Stimulated activated naive CD4-positive, alpha-beta T cell treated with Interleukin-2 at 50 U/mL for 16 hours (primary cell): ENCODE data around the gene GPHA2.
A peak's percentile ranks its signal among the peaks of the same experiment; 100 is the strongest.

Experiments used
- DNase-seq: peaks from one replicate; lab custom pipeline; 2025; lab: John Stamatoyannopoulos, UW

GPHA2 gene

DNA sequence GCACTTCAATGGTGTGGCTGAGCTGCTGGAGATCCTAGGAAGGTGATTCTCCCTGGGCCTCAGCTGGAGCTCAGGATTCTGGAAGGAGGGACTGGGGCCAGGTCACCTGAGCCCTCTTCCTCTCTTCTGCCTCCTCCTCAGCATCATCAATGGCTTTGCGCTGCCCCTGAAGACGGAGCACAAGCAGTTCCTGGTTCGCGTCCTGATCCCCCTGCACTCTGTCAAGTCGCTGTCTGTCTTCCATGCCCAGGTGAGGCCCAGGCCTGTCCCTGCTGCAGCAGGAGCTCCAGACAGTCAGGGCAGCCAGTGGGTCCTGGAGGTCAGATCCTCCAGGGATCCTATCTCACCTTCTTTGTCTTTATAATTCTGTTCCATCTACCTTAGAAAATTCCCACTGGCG, 5.4 kb downstream of the GPHA2 start:
- DNase-seq = no peak

DNA sequence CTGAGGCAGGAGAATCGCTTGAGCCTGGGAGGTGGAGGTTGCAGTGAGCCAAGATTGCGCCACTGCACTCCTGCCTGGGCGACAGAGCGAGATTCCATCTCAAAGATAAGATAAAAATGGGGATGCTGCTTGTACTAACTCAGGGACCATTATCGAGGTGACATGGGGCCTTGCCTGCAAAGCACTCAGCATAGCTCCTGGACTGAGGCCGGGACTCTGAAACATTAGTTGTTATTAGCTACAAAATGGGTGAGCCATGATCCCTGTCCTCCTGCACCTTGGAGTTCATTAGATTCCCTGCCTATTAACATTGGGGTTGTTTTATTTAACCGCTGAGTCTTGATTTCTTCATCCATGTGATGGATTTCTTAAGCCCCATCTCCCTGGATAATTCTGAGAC, 6.1 kb downstream of the GPHA2 start:
- no peak for DNase-seq

DNA sequence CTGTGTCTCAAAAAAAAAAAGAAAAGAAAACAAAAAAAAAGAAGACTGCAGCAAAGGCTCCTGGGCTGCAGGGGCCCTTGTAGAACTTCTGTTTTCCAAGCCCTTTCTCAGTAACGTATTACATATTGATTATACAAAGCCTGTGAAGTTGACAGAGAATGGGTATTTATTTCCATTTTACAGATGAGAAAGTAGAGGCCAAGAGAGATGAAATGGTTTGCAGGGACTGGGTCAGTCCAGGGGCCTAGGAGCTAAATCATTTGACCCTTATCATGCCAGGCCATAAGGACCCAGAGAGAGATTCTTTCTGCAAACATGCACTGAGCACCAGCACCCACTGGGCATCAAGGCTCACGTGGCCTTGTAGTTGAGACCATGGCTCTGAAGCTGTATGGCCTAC, 6.7 kb downstream of the GPHA2 start:
- no peak for DNase-seq

DNA sequence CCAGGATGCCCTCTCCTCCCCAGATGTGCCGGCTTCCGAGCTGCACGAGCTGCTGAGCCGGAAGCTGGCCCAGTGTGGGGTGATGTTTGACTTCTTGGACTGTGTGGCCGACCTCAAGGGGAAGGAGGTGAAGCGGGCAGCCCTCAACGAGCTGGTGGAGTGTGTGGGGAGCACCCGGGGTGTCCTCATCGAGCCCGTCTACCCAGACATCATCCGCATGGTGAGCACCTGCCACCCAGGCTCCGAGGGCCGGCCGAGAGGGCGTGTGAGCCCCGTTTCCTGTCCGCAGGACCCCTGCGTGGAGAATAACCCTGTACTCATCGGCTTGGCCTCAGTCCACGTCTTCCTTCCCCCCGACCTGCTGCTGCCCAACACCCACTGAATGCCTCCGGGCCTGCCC, 9.0 kb downstream of the GPHA2 start:
- no peak for DNase-seq

DNA sequence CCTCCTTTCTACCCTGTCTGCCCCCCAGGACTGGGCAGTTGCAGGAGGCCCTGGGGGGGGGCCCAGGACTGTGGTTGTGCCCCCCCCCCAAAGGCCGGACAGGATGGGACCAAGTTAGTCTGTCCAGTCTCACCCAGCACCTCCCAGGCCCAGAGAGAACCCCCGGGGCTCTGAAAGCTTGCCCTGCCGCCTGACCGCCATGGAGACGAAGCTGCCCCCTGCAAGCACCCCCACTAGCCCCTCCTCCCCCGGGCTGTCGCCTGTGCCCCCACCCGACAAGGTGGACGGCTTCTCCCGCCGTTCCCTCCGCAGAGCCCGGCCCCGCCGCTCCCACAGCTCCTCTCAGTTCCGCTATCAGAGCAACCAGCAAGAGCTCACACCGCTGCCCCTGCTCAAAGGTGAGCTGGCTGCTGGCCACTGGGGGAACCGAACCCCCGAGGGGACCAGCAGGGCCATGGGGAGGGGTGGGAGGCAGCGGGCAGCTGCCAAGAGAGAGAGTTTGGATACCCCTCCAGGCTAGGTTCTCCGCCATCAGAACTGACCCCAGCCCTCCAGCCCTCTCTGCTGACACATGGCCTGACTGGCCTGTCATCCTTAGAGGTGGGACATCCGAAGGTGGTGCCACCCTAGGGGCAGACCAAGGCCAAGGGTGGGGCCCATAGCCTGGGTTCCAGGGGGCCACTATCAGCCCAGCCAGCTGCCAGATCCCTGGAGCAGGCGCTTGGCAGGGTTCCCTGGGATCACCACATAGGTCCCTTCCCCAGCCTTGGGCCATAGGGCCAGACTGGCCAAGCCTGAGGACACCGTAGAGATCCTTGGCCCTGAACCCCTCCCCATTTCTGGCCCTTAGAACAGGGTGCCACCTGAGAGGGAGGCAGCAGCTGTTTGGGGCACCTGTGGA, 9.9 kb downstream of the GPHA2 start:
- DNase-seq = no peak

DNA sequence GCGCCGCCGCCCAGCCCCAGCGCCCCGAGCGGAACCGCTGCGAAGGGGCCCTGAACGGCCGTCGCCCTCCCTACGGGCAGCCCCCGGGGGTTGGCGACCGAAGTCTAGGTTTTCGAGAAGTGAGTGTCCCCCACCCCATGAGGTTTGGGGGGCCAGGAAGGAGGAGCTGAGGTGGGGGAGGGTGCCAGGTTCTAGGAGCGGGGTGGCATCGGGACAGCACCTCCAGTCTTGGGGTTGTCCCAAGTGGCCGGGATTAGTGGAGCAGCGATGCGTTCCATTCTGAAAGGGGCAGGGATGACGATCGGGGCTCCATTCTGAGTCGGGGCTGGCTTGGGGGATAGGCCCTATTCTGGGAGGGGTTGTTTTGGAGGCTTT, 10.8 kb downstream of the GPHA2 start:
- DNase-seq = no peak

DNA sequence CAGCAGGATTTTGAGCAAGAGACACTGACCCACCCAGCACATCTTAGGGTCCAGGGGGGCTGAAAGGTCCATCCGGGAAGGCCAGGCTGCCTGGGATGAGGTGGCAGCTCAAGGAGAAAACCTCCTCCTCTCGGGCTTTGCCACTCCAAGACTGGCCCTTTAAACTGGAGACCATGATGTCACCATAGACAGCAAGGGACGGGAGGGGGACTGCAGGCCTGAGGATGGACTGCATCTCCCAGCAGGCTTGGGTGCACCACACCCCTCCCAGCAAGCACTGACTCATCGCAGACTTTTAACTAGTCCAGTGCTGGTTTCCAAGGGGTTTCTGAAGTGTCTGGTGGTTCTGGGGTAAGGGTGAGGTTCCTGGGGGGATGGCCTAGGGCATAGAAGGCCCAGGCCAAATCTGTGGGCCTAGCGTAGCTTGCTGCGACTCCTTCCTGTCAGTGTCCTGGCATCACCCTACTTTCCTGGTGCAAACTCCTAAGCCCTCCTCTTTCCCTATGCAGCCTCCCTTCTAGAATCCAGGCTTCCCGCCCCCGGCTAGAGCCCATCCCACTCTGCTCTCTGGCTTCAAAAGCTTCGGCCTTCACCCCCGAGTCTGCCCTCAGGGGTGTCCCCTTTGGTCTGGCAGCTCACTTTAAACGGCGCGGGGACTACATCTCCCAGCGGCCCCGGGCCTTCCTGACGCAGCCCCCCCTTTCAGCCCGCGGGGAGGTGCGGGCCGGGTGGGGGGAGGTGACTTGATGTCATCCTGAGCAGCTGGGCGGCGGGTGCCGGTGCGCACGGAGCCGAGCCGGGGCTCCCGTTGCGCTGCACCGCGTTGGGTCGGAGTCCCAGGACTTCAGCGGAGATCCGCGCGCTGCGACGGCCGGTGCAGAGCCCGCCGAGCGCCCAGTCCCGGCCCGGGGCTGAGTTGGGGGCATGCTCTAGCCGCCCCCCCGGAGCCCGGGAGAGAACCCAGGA, 11.5 kb downstream of the GPHA2 start, which contains the start of gene PPP2R5B:
Gene PPP2R5B (plus strand): TSS at position 746 of the 966 bp plus-strand sequence. CDS start 1,046 bp downstream, outside the sequence.
- peak; percentile 91 for DNase-seq

DNA sequence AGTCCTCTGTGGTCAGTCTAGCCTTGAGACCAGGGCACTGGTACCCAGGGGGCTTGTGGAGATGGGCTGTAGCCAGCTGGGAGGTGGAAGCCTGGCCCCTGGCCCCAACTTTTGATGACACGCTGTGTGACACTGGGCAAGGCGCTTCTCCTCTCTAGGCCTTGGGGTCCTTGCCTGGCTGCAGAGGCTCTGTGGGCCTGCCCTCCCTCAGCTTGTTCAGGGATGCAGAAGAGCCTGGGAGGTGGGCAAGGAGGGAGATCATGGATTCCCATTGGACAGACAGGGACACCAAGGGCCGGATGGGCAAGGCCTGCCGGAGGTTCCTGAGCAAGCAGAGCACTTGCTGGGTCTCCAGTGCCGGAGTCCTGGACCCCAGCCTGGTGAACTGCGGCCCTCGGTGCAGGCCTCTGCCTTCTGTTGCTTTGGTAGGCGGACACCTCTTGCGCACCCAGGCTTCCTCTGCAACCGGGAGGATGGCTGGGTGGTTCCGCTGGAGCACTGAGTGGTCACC, 12.5 kb downstream of the GPHA2 start:
- DNase-seq = no peak

DNA sequence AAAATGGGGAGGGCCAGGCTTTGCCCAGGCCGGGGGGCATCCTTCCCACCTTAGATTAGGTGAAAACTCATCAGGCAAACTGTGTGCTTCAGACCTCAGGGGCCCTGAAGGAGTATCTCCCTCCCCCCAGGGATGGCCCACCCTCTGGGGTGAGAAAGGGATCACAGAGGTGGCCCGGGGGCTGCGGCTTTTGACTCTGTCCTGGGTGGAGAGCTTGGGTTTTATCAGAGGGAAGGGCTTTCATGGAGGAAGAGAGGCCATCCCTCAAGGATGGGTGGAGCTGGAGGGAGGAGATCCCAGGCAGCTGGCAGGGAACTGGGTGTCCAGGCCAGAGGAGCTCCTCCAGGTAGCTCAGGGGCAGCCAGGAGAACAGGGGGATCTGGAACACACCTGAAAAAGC, 14.3 kb downstream of the GPHA2 start:
- no peak for DNase-seq

DNA sequence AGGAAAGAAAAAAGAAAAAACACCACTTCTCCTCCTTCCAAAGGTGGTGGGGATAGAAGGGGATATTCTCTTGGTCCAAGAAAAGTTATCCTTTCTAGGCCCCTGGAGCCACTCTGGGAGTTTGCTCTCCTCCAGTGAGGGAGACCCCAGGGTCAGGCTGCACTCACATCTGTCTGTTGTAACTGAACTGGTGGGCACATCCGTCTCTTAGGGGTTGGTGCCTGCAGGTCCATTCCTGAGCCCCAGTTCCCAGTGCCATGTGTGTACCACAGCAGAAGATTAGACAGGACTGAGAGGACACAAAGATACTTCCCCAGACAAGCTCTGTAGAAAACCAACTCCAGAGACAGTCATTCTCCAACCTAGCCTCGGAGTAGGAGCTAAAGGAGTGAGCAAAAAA, 15.6 kb downstream of the GPHA2 start:
- no peak for DNase-seq

DNA sequence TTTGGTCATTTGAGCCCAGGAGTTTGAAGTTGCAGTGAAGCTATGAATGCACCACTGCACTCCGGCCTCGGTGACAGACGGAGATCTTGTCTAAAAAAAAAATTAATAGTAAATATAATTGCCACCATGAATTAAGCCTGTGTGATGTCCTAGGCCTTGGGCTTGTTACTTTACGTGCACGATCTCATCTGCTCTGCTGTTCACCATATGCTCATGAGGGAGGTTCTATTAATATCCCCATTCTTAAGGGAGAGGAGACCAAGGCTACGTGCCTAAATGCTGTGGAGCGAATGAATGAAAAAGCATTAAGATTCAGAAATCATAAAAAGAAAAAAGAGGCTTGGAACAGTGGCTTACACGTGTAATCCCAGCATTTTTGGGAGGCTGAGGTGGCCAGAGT, 16.1 kb downstream of the GPHA2 start:
- DNase-seq = no peak

DNA sequence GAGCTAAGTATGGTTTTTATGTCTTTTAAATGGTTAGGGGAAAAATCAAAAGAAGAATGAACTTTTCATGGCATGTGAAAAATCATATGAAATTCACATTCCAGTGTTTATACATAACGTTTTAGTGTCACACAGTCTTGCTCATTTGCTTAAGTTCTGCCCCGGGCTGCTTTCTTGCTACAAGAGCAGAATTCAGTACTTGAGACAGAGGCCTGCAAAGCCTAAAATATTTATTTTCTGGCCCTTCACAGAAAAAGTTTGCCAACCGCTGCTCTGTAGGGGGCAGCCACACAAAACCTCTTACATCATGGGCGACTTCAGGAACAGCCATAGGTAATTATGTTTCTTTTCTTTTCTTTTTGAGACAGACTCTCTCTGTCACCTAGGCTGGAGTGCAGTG, 17.7 kb downstream of the GPHA2 start:
- no peak for DNase-seq

DNA sequence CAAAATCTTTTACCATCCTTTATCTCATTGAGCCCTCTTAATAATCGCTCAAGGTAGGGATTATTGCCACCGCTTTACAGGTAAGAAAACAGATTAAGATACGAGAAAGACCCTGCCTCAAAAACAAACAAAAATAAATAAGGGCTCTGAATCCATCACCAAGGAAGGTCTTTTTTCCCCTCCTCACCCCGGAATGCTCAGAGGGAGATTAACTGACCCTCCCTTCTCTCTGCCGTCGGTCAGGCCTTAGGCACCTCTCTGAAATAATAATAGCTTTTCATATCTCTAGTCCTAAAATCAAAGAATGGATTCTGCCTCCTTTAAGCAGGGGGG, 18.1 kb downstream of the GPHA2 start:
- no peak for DNase-seq

DNA sequence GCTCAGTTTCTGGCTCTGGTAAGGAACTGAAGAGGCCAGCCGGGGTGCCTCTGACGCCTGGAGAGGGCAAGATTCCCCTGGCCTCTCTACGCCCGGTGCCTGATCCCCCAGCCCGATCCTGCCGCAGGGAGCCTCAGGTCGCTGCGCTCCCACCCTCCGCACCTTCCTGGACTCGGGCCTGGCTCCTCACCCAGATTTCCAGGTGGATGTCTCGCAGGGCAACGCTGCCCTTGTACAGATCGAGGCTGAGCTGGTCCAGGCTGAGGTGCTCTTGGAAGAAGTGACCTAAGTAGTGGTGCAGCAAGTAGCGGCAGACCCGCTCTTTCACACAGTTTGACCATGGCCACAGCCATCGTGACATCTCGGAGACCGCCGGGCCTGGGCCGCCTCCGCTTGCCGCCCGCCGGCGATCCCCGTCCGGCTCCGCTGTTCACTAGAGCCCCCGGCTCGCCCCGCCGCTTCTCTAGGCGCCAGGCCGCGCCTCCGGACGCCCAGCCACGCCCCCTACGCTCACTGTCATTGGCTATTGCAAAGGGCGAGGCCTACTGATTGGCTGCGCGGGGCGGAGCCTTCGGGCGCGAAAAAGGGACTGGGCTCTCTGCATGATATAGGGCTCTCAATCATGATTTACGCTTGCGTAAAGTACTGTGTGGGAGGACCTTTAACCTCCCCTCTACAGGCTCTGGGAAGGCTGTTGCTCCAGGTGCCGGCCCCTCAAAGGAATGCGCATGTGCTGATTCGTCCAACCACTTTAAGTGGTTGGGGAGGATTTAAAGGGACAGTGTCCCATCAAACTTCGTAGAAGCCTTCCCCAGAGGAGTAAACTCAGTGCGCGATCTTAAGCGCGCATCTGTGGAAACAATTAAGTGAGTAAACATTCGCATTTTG, 18.7 kb downstream of the GPHA2 start, which contains the start of gene ATG2A:
Gene ATG2A (minus strand): TSS at position 435 of the 888 bp plus-strand sequence. CDS start 74 bp downstream, at position 361.
- DNase-seq = peak; percentile 98

DNA sequence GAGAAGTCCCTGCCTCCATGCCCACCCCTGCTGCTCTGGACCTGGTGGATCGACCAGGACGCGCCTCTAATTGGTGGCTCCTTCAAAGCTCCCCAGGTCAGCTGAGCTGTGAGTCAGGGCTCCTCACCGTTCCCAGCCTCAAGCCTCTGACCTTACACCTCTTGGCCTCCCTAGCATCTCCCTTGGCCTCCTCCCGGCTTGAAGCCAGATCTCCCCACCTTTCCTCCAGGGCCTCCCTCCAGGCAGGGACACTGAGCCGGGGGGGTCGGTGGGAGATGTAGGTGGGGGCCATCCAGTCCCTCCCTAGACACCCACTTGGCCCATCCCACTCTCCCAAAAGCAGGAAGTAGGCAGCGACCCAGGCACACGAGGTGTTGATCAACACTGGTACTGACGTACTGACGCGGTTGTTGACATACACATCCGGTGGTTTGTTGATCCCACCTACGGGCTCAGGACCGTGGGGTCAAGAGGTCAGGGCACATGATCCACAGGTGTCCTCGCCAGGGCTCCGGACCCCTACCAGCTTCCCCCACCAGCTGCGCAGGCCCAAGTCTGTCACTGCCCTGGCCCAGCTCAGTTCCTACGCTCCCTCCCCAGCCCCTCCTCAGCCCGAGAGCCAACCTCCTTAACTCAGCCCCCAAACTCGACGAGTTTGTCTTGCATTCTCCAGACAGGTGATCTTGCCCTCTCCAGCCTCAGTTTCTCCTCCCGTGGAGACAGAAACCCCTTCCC, 19.5 kb downstream of the GPHA2 start:
- DNase-seq = peak; percentile 3

DNA sequence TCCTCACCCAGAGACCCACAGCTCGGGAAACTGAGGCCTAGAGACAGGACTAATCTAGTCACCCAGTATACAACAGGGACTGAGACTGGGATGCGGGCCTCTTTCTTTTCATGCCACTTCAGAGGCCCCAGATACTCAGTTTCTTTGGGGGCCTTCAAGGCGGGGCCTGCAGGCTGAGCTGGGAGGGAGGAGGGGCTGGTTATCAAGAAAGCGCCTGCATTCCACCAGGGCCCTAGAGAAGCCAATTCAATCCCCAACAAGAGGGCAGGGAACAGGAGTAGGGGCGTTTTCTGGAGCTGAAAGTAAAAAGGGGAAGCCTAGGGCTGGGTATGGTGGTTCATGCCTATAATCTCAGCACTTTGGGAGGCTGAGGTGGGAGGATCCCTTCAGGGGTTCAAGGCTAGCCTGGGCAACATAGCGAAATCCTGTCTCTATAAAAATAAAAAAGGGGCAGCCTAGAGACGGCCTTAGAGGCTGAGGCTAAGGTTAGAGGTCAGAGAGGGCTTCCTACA, 20.3 kb downstream of the GPHA2 start:
- DNase-seq = no peak

DNA sequence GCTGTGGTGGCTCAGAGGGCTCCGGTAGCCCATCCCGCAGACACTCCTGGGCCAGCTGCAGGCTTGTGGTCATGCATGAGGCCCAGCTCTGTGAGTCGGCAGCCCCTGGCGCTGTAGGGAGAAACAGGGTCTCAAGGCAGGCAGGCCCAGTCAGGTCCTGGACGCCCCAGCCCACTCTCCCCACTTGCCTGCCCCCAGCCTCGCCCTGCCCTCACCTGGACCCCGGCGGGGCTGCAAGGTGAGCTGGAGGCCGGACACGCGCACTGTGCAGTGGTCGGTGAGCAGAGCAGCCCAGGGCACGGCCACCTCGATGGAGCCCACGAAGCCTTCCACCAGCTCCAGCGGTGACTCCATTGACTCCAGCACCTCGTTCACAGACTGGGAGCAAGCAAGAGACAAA, 21.6 kb downstream of the GPHA2 start:
- no peak for DNase-seq

DNA sequence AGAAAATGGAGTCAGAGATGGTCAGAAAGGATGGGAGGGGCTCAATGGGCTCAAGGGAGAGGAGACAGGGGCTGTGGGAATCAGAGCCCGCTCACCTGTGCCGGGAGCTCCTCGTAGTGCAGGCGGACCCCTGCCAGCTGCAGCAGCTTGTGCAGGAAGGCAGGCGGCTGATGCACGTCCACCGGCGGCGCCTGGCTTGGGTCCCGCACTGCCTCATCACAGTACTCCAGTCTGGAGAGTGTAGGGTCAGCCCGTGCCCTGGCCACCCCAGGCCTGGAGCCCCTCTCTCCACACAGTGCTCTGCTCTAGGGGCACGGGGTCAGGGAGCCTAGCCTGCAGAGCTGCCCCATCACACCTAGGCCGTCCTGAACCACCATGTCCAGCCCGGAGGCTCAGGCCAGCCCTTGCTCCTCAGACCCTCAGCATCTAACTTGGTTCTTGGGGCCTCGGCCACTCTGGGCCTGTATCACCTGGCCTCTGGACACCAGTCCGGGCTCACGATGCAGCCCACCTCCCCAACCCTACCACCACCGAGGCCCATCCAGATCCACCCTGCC, 22.4 kb downstream of the GPHA2 start:
- DNase-seq = no peak

DNA sequence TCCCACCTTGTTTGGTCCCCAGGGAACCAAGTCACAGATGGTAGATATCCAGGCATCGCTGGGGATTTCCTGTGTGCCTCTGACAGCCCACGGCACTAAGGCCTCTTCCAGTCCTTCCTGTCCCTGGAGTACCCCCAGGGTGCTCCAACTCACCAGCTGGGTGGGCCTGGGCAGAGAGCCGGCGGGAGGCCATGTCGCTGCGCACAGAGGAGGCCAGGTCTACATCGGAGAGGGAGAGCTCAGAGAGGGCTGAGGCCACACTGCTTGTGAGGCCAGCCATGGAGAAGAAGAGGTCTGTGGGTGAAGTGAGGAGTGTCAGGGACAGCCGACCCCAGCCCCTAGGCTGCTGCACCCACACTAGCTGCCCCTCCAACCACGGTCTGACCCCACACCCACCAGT, 24.0 kb downstream of the GPHA2 start:
- no peak for DNase-seq

DNA sequence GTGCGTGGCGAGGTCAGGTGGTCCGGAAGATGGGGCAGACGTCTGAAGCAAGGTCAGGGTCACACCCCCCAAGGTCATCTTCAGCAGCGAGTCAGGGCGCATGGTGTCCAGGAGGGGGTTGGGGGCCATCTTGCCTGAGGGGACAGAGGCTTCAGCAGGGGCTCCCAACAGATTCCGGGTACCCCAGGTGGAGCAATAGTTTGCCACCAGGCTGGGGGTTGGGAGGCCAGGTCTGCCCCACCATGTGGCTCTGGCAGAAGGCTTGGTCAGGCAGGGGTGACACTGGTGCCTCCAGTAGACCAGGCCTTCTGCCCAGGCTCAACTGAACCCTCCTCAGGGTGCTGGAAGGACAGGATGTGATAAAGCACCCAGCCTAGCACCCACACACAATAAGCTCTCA, 24.6 kb downstream of the GPHA2 start:
- no peak for DNase-seq
